Dermis blood vessel endothelial cell (primary cell): ENCODE measurements around the gene DPEP2NB. TPM values are rescaled to one million over a fixed set of nuclear protein-coding genes. Genes with fewer than 3 reads are reported as not detected.

Experiments
- total RNA-seq: library from RNA; depleted of rRNA; stranded (reverse); fragments of >200 nt; gene quantifications from 2 replicates; pipeline ENCODE4 v1.2.3, GENCODE V29; 2014

DPEP2NB gene
- total RNA-seq, 1 donor from 2014 or later, result not detected

Other genes with a start within 250 kb of the DPEP2NB start
- 8.2 and 13.5 TPM in 2 replicates for gene RANBP10, start 209.4 kb downstream of the DPEP2NB start, total RNA-seq
- 0.47 and 0.85 TPM in 2 replicates for gene TSNAXIP1, start 209.0 kb downstream of the DPEP2NB start, total RNA-seq
- 62.3 and 64.0 TPM in 2 replicates for gene THAP11, start 173.6 kb downstream of the DPEP2NB start, total RNA-seq
- gene NUTF2, start 169.0 kb downstream of the DPEP2NB start, total RNA-seq, result 176 and 260 TPM in 2 replicates
- 21.7 and 30.0 TPM in 2 replicates for gene CENPT, start 168.2 kb downstream of the DPEP2NB start, total RNA-seq
- gene EDC4, start 142.9 kb downstream of the DPEP2NB start, total RNA-seq, result 58.2 and 85.1 TPM in 2 replicates
- 0.14 and 0.51 TPM in 2 replicates for gene NRN1L, start 131.0 kb downstream of the DPEP2NB start, total RNA-seq
- 24.7 and 30.8 TPM in 2 replicates for gene PSKH1, start 122.7 kb downstream of the DPEP2NB start, total RNA-seq
- 0.17 and 0.88 TPM in 2 replicates for gene CTRL, start 84.0 kb downstream of the DPEP2NB start, total RNA-seq
- gene PSMB10, start 79.1 kb downstream of the DPEP2NB start, total RNA-seq, result 46.8 and 95.8 TPM in 2 replicates
- gene LCAT, start 71.8 kb downstream of the DPEP2NB start, total RNA-seq, result 3.3 and 6.5 TPM in 2 replicates
- gene SLC12A4, start 47.3 kb downstream of the DPEP2NB start, total RNA-seq, result 68.9 and 94.1 TPM in 2 replicates
- gene DPEP3, start 35.4 kb downstream of the DPEP2NB start, total RNA-seq, result not detected in 2 replicates
- 2.9 and 3.7 TPM in 2 replicates for gene DPEP2, start 16.4 kb downstream of the DPEP2NB start, total RNA-seq
- 15.1 and 19.5 TPM in 2 replicates for gene DDX28, start 7.3 kb upstream of the DPEP2NB start, total RNA-seq
- gene DUS2, start 7.4 kb upstream of the DPEP2NB start, total RNA-seq, result 26.4 and 34.9 TPM in 2 replicates
- 14.1 and 31.6 TPM in 2 replicates for gene NFATC3, start 69.5 kb upstream of the DPEP2NB start, total RNA-seq
- gene ESRP2, start 220.2 kb upstream of the DPEP2NB start, total RNA-seq, result 3.6 and 4.1 TPM in 2 replicates
- gene PLA2G15, start 229.5 kb upstream of the DPEP2NB start, total RNA-seq, result 28.6 and 38.9 TPM in 2 replicates
- 17.4 and 31.1 TPM in 2 replicates for gene SLC7A6, start 248.6 kb upstream of the DPEP2NB start, total RNA-seq